LNCAP (cell line): ENCODE data around the gene TMC7.

ENCODE experiments used
- CTCF ChIP-seq: fragments of 450-650 bp; IDR thresholded peaks from 2 replicates; pipeline ENCODE4 v1.5.1; 2017; ENCODE audit warnings: mild to moderate bottlenecking

Gene TMC7

DNA sequence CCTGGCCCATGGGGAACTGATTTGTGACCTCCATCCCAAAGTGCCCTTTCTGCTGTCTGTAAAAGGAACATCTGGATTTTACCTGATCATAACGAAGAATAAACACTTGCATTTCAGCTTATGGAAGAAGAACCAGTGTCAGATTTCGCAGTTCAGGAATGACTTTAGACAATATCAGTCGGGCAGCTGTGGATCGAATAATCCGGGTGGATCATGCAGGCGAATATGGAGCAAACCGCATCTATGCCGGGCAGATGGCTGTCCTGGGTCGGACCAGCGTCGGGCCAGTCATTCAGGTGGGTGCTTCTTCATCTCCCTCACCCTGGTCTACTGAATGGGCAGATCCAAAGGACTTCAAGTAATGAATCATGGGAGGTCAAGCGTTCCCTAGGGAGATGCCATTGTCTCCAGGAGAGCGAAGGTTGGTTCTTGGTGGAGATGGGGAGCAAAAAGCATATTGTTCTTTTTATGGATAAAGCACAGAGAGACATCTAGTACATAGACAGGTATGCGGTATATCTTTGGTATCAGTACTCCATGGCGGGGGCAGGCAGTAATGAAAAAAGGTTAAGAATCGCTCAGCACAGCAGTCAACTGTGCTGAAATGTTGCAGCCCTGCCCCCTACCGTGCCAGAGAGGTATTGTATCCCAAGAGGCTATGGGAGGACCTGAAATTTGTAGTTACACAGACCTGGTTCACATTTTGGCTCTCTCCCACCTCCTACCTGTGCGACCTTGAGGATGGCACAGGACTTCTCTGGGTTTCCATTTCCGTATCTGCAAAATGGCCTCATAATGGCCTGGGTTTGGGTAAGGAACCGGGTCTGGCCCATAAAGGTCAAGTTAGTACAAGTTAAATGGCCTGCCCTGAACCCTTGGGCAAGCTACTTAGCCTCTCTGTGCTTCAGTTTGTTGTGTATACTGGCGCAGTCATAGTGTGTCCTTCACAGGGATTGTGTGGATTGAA, 88.4 kb downstream of the TMC7 start:
- TF ChIP-seq CTCF = peak; percentile 84

GRCh38 chr16:19073344-19073743, 89.6 kb downstream of the TMC7 start:
- TF ChIP-seq CTCF = no peak

DNA sequence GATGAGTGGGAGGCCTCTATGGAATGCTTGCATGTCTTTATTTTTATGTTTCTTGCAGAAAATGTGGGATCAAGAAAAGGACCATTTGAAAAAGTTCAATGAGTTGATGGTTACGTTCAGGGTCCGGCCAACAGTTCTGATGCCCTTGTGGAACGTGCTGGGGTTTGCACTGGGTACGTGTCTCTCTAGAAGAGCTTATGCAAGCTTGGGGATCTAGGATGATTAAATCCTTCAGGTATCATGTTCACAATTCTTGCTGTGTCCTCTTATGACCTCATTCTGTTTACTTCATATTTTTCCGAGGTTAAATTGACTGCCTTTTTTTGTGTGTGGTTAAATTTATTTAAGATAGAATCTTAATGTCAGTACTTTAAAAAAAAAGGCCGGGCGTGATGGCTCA, 90.1 kb downstream of the TMC7 start:
- TF ChIP-seq CTCF = no peak

- TF ChIP-seq CTCF = no peak
Measured at GRCh38 chr16:19075511-19075910, 91.8 kb downstream of the TMC7 start.

DNA sequence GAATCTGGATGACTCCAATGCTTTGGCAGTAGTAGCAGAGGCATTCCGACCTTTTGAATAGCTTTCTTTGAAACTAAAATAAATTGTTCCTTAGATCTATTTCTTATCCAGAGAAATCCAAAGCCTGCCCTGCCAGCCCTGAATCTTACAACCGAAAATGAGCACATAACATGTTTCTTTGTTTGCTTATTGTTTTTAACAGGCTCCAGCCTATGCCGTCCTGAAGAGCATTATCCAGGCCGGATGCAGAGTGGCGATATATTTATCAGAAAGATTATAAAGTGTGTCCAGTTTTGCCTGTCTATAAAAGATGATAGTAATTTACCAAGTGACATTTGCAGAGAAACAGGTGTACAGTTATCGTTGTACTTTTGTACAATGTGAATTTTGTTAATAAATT, 94.1 kb downstream of the TMC7 start:
- no peak for TF ChIP-seq CTCF

GRCh38 chr16:19083670-19084069, 99.9 kb downstream of the TMC7 start:
- no peak for TF ChIP-seq CTCF

- no peak for TF ChIP-seq CTCF
Measured at GRCh38 chr16:19084139-19084538, 100.4 kb downstream of the TMC7 start.

GRCh38 chr16:19084879-19085278, 101.1 kb downstream of the TMC7 start:
- no peak for TF ChIP-seq CTCF
